SW 1271 (cell line): ENCODE data around the gene SNPH.

Experiments
- DNase-seq, 2 experiments: peaks; one replicate each; lab custom pipeline; 2025; lab: John Stamatoyannopoulos, UW

Gene SNPH

DNA sequence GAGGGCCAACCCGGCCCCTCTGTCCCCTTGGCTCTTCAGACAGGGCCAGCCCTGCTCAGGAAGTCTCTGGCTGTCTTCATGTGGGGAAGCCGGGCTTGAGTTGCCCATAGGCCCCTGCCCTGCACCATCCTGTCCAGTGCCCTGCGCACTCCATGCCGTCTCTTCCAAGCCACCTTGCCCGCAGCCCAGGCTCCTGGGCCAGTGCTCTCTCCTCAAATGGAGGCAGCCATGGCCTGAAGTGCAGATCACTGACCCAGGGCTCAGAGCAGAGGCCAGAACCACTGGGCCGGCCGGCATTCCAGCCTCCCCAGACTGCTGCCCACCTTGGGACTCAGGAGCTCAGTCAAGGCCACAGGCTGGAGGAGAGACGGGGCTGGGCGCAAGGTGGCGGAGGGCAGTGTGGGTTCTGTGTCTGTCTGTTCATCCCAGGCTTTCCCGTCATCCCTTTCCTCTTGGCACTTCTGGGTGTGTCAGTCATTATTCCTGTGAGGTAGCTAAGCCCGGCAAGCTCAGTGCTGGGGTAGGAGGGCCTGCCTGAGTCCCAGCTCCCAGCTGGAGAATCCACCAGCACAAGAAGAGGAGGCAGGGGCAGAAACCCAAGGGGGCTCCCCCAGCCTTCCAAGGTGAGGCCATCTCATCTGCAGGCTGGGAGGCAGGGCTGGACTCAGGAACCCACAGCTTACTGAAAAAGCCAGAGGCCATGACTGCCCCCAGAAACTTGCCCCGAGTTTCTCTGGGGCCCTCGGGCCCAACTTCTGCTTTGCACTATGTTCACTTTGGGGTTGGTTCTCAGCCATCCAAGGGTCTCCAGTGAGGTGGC, 40.4 kb downstream of the SNPH start:
- no peak for DNase-seq

DNA sequence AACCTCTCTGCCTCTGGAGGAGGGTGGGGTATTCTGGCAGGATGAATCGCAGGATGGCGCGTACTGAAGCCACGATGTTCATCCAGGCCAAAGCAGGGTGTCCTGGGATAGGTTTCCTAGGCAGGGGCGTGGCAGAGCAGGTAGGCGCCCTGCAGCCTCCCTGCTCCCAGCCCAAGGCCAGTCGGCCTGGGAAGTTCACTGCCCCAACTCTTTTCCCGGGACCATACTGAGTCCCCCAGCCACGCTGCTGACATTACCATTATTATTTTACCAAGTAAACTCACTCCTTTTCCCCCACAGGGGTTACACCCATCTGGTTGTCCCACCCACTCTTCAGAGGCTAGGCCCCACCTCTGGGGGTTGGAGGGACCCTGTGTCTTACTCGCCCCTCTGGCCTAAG, 41.1 kb downstream of the SNPH start:
- no peak for DNase-seq

- DNase-seq: no peak
Observed at GRCh38 chr20:1307571-1307971, 41.5 kb downstream of the SNPH start.

DNA sequence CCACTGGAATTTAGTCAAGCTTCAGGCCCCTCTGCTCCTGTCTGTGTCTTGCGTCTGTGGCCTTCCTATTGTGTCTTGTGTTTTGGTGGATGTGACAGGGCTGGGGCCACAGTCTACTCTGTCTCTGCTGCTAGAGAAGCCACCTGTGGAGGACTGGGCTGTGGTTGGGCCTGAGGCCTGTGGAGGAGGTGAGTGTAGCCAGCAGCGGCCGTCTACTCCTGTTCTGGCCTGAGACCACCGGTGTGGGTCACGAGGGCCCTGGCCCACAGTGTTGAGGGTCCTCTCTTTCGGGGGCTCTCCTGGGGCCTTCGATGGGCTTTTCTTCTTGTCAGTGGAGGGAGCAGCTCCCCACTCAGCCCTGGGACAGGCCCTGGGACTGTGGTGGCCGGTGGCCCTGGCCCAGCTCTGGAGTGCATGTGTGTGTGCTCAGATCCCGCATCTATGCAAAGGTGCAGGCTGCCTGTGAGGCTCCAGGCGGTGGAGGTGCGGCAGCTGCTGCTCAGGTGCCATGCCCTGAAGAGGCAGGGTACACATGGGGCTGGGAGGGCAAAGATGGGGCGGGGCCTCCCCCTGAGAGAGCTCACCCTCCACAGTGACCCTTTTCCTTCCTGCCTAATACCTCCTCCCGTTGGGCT, 42.1 kb downstream of the SNPH start:
- DNase-seq: no peak

- no peak for DNase-seq
Observed at GRCh38 chr20:1308702-1309095, 42.6 kb downstream of the SNPH start.

DNA sequence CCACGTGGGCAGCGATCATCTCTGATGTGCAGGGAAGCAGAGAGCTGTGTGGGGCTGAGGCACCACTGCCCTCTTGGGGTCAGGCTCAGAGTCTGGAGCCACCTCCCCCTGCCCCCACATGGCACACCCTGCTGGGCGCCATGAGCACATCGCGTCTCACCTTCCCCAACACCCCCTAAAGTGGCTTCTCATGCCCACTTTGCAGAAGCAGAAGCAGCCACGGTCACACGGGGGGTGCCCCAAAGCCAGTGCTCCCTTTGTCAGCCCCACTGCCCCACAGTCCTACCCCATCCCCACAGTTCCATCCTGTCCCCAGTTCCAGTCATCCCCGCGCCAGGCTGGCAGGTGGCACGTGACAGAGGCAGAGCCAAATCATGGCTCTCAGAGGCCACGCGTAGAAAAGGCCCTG, 43.3 kb downstream of the SNPH start:
- no peak for DNase-seq

DNA sequence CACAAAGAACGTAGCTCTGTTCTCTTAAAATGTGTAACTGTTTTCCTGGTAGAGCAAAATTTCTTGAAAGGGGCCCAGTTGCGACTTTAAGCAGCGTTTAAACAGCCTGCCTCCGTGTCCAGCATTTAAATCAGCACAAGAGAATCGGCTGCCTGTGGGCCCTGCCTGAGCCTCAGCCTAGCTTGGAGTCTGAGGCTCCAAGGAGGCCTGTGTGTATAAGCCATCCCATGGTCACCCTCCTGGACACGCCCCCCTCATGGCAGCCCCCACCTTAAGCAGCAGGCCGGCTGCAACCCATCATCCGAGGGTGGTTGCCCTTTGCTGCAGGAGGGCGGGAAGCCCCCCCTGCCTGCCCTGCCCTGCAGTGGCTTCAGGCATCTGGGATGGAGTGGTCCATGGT, 44.0 kb downstream of the SNPH start:
- DNase-seq: no peak

GRCh38 chr20:1310506-1311190, 44.6 kb downstream of the SNPH start:
- DNase-seq: peak in 1 of 2 experiments; percentile 22

DNA sequence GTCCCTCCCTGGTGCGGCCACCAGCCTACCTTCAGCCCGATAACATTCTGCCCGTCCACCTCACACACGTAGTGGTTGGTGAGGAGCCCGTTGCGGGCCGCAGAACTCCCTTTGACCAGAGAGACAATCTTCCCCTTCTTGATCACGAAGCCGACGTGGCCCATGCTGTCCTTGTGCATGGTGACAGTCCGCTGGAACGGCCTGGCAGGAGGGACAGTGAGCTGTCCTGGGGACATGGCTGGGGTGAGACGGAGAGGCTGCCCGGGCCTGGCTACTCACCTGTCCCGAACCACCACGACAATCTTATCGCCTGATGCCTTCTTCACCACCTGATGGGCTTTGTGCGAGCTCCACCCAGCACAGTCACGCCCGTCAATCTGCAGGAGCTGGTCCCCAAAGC, 46.2 kb downstream of the SNPH start:
- DNase-seq: no peak

DNA sequence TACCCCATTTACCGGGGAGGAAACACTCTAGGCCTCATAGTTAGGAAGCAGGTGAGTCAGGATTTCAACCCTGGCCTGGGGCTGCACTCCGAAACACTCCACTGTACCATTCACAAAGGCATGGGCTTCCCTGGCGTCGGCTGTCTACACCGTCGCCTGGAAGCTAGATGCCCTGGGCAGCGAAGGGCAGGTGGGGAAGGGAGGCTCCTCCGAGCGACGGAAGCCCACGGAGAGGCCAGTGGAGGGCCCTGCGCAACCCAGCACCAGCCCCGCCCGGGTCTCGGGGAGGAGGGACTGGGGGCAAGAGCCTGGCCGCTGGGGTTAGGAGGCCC, 46.8 kb downstream of the SNPH start:
- no peak for DNase-seq

- peak; percentile 27 to 58 for DNase-seq
Observed at GRCh38 chr20:1313236-1313964, 47.3 kb downstream of the SNPH start.

- no peak for DNase-seq
Observed at GRCh38 chr20:1315804-1316203, 49.7 kb downstream of the SNPH start.

GRCh38 chr20:1317545-1318255, 51.6 kb downstream of the SNPH start:
- DNase-seq: no peak

GRCh38 chr20:1319051-1319450, 53.0 kb downstream of the SNPH start:
- DNase-seq: no peak

DNA sequence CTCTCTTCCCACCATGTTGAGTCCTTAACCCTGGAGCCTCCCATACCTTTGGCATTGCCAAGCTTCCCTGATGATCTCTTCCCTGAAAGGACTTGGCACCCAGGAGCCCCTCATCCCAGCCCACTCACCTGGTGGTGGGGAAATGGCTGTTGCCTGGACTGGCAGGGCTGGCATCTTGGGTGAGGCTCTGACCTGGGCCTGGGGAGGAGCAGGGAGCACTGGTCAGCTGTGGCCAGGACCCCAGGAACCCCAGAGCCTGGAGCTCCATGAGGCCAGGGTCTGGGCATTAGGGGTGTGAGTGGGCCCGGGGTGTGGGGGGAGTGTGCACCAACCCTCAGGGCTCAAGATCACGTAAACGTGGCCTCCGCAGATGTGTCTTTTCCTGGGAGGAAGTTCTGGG, 53.4 kb downstream of the SNPH start:
- DNase-seq: no peak

- DNase-seq: no peak
Observed at GRCh38 chr20:1320016-1320415, 53.9 kb downstream of the SNPH start.

GRCh38 chr20:1320902-1321653, 55.0 kb downstream of the SNPH start:
- DNase-seq: no peak

DNA sequence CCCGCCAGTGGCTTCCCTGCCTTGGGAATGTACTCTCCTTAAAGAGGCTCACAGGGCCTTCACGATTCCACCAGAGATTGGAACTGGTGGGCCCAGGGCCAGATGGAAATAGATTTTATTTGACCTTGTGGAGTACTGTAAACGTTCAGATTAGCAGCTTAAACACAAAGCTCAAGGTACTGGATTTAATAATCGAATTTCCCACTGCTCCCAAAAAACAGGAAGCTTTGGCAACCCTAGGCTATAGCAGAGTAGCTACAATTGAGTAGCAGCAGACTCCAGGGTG, 55.5 kb downstream of the SNPH start:
- no peak for DNase-seq

DNA sequence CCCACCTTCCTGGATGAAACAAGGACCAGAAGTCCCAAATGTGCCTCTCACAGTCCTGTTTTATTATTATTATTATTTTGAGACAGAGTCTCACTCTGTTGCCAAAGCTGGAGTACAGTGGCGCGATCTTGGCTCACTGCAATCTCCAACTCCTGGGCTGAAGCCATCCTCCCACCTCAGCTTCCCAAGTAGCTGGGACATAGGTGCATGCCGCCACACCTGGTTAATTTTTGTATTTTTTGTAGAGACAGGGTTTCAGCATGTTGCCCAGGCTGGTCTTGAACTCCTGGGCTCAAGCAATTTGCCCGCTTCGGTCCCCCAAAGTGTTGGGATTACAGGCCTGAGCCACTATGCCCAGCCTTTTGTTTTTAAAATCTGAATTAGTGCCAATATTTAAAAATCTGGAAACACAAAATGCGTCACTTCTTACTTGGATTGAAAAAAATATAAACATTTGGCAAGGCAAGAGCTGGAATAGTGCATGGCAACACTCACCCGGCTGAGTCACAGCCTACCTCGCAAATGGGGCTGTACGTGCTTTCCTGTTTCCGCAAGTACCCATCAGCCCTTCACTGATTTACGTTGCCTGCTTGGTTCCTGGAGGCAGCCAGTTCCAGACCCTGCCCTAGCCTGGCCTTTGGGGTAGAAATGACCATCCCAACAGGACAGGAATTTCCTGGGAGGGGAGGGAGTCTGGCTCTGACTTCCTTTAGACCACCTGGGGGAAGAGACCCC, 56.6 kb downstream of the SNPH start:
- DNase-seq: no peak

- DNase-seq: no peak
Observed at GRCh38 chr20:1323256-1323655, 57.2 kb downstream of the SNPH start.
